Activated T-cell treated with anti-CD3 and anti-CD28 coated beads, Interleukin-2, amount 50 U/mL, for 24 hours (primary cell): Measurements from ENCODE around the gene SIGLEC10.
"Not testable (repeated sequence)": the region's sequence is repeated elsewhere in the genome, so short reads cannot be mapped to it uniquely, and the experiment has no call there.

ENCODE experiments used
- DNase-seq: peaks from one replicate; pipeline ENCODE4 v3.0.0-alpha.2; 2020
- H3K27ac Mint-ChIP-seq: 2 replicates; pipeline ENCODE4 v1.8.0; 2020; ENCODE audit warnings: mild to moderate bottlenecking, mixed read lengths
- H3K27me3 Mint-ChIP-seq: 2 replicates; pipeline ENCODE4 v1.8.0; 2020; ENCODE audit warnings: mixed read lengths
- H3K36me3 Mint-ChIP-seq: 2 replicates; pipeline ENCODE4 v1.8.0; 2020; ENCODE audit warnings: low read depth, mixed read lengths
- H3K4me1 Mint-ChIP-seq: 2 replicates; pipeline ENCODE4 v1.8.0; 2020; ENCODE audit warnings: low read depth, mixed read lengths
- H3K4me3 Mint-ChIP-seq: 2 replicates; pipeline ENCODE4 v1.8.0; 2020; ENCODE audit warnings: mild to moderate bottlenecking, moderate library complexity, mixed read lengths
- H3K9me3 Mint-ChIP-seq: 2 replicates; pipeline ENCODE4 v1.8.0; 2020; ENCODE audit warnings: mixed read lengths

The SIGLEC10 gene

DNA sequence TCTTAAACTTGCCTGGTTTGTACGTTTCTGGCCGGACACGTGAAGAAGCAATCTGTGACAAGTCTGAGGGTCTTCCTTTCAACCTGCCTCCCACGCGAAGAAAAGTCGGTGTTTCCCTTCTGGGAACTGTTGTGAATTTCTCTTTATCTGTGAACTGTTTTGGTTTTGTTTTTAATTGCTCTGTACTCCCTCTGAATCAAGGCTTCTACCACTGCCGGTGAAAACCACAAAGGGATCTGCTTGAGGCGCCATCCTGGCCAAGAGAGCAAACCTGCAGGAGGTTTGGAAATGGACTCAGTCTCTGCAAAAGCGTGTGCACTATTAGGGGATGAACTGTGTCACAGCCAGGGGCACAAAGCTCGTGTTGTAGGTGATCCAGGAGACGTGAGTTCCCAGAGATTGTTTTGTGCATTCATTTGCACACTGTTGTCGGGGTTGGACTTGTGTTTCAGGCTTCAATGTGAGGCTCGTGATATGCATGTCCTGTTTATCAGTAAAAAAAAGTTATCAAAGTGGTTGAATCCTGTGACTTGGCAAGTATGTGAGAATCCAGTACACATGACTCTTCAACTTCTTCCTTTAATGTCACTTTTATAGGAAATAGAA lies 31.1 kb upstream of the SIGLEC10 start:
- H3K36me3 Mint-ChIP-seq, result peaks cover 33% of the 10 kb centered on the region
- H3K27ac Mint-ChIP-seq, result peak overlapping the region; percentile 87
- peaks cover 2% of the 10 kb centered on the region for H3K27me3 Mint-ChIP-seq
- H3K9me3 Mint-ChIP-seq, result peaks cover 34% of the 10 kb centered on the region
- H3K4me1 Mint-ChIP-seq, result peaks cover 63% of the 10 kb centered on the region
- H3K4me3 Mint-ChIP-seq, result peak overlapping the region; percentile 60
- DNase-seq, result peak; percentile 58

GRCh38 chr19:51448011-51448410 lies 30.6 kb upstream of the SIGLEC10 start:
- Mint-ChIP-seq H3K4me3 (peak overlapping the region; percentile 60), H3K9me3 (peaks cover 35% of the 10 kb centered on the region), H3K4me1 (peaks cover 68% of the 10 kb centered on the region), H3K27ac (peak overlapping the region; percentile 87), H3K36me3 (peaks cover 36% of the 10 kb centered on the region), H3K27me3 (peaks cover 2% of the 10 kb centered on the region)
- DNase-seq, result no peak

GRCh38 chr19:51447510-51447909 lies 30.1 kb upstream of the SIGLEC10 start:
- Mint-ChIP-seq H3K4me1 (peaks cover 74% of the 10 kb centered on the region), H3K36me3 (peaks cover 38% of the 10 kb centered on the region), H3K9me3 (peaks cover 36% of the 10 kb centered on the region), H3K27ac (peak overlapping the region; percentile 87)
- not testable (repeated sequence) for H3K4me3 Mint-ChIP-seq, H3K27me3 Mint-ChIP-seq, DNase-seq

- H3K4me1 Mint-ChIP-seq, result peaks cover 79% of the 10 kb centered on the region
- DNase-seq, result peak; percentile 87
Measured at GRCh38 chr19:51441410-51442390, 24.3 kb upstream of the SIGLEC10 start.

DNA sequence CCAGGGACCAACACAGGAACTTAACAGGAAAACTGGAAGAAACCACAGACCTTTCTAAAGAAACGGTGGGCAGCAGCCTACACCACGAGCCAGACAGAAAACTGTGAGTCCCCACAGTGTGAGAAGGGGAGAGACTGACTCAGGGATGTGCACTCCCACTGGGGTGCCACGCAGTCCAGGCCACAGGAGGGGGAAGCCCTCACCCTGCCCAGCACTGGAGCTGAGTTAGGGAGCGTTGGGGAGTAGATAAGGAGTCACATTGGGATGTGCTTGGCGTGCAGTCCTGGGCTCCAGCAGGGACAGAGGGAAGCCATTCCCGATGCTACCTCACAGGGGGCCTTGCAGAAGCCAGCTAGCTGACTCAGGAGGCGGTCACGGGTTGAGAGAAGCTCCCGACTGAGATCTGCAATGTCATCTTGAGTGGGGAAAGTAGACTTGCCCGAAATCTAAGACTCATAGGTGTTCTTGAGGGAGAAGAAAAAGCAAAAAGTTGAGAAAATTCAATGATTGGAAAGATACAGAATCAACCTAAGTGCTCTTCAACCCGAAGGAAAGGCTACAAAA lies 23.5 kb upstream of the SIGLEC10 start:
- Mint-ChIP-seq H3K9me3 (peaks cover 10% of the 10 kb centered on the region), H3K4me3 (peak overlapping the region; percentile 79), H3K27ac (peak overlapping the region; percentile 97), H3K27me3 (peaks cover 11% of the 10 kb centered on the region), H3K4me1 (peaks cover 78% of the 10 kb centered on the region), H3K36me3 (peaks cover 5% of the 10 kb centered on the region)
- peak; percentile 83 for DNase-seq

More at GRCh38 chr19:51441410-51442390, 24.3 kb upstream of the SIGLEC10 start:
- Mint-ChIP-seq H3K27me3 (peaks cover 6% of the 10 kb centered on the region), H3K4me3 (peak overlapping the region; percentile 79), H3K27ac (peak overlapping the region; percentile 97), H3K36me3 (peaks cover 5% of the 10 kb centered on the region), H3K9me3 (peaks cover 14% of the 10 kb centered on the region)

GRCh38 chr19:51440052-51440451 lies 22.6 kb upstream of the SIGLEC10 start:
- H3K27ac Mint-ChIP-seq, result peak overlapping the region; percentile 97
- H3K36me3 Mint-ChIP-seq, result peaks cover 5% of the 10 kb centered on the region
- peaks cover 9% of the 10 kb centered on the region for H3K27me3 Mint-ChIP-seq
- peaks cover 9% of the 10 kb centered on the region for H3K9me3 Mint-ChIP-seq
- H3K4me1 Mint-ChIP-seq, result peaks cover 71% of the 10 kb centered on the region
- peak overlapping the region; percentile 79 for H3K4me3 Mint-ChIP-seq
- DNase-seq, result peak; percentile 29

DNA sequence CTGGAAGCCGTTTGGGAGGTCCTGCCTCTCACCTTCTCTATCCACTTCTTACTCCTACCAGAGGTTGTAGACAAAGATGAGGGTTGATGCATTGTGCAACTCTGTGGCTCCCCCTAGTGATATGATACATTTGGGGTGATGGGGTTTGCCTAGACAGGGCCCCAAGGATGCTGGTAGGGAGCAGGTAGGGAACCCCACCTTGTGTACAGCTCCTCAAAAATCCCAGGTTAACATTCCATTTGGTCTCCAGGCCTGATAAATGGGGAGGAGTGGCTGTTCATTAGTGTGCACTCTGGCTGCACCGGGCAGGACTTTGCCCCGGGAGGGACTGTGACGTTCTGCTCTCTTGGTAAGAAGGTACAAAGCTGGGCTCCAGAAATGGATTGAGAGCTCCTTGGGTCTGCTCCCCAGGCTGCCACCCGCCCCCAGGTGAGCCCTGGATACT lies 21.6 kb upstream of the SIGLEC10 start:
- H3K4me1 Mint-ChIP-seq, result peaks cover 66% of the 10 kb centered on the region
- H3K36me3 Mint-ChIP-seq, result peaks cover 5% of the 10 kb centered on the region
- H3K4me3 Mint-ChIP-seq, result no peak overlapping the region
- peaks cover 9% of the 10 kb centered on the region for H3K27me3 Mint-ChIP-seq
- peaks cover 9% of the 10 kb centered on the region for H3K9me3 Mint-ChIP-seq
- peak; percentile 38 for DNase-seq
- H3K27ac Mint-ChIP-seq, result peak overlapping the region; percentile 97

DNA sequence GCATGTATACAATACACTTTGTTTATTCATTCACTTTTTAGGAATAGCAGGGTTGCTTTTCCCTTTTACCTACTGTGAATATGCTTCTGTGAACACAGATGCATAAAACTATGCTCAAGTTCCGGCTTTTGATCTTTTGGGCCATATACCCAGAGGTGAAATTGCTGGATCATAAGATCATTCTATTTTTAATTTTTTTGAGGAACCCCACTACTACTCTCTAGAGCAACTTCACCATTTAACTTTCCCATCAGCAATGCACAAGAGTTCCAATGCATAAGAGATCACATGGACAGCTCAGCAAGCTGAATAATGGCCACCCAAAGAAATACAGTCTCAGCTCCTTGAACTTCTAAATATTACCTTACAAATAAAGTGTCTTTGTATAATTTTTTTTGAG lies 17.0 kb upstream of the SIGLEC10 start:
- H3K36me3 Mint-ChIP-seq, result no peaks in the 10 kb centered on the region
- H3K27me3 Mint-ChIP-seq, result peaks cover 11% of the 10 kb centered on the region
- DNase-seq, result no peak
- peaks cover 4% of the 10 kb centered on the region for H3K9me3 Mint-ChIP-seq
- peaks cover 27% of the 10 kb centered on the region for H3K4me1 Mint-ChIP-seq
- H3K27ac Mint-ChIP-seq, result no peak overlapping the region
- no peak overlapping the region for H3K4me3 Mint-ChIP-seq

- peak; percentile 0 for DNase-seq
- H3K4me3 Mint-ChIP-seq, result no peak overlapping the region
- peaks cover 13% of the 10 kb centered on the region for H3K4me1 Mint-ChIP-seq
- no peak overlapping the region for H3K27ac Mint-ChIP-seq
- peaks cover 4% of the 10 kb centered on the region for H3K9me3 Mint-ChIP-seq
- H3K27me3 Mint-ChIP-seq, result peaks cover 11% of the 10 kb centered on the region
- H3K36me3 Mint-ChIP-seq, result no peaks in the 10 kb centered on the region
Measured at GRCh38 chr19:51433043-51433442, 15.6 kb upstream of the SIGLEC10 start.

DNA sequence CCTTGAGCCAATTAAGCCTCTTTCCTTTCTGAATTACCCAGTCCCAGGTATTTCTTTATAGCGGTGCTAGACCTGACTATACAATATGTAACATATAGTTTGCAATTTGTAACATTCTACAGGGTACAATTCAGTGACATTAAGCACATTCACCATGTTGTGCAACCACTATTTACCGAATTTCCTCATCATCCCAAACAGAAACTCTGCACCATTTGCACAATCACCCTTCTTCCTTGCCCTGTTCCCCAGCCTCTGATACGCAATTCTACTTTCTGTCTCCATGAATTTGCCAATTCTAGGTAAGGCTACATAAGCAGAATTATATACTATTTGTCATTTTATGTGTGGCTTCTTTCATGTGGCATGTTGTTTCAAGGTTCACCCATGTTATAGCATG lies 13.7 kb upstream of the SIGLEC10 start:
- H3K4me3 Mint-ChIP-seq, result no peak overlapping the region
- peaks cover 11% of the 10 kb centered on the region for H3K4me1 Mint-ChIP-seq
- no peak overlapping the region for H3K27ac Mint-ChIP-seq
- peaks cover 4% of the 10 kb centered on the region for H3K9me3 Mint-ChIP-seq
- H3K27me3 Mint-ChIP-seq, result peaks cover 3% of the 10 kb centered on the region
- H3K36me3 Mint-ChIP-seq, result no peaks in the 10 kb centered on the region
- DNase-seq, result no peak

GRCh38 chr19:51430221-51430620 lies 12.8 kb upstream of the SIGLEC10 start:
- DNase-seq, result peak; percentile 7
- peaks cover 2% of the 10 kb centered on the region for H3K27me3 Mint-ChIP-seq
- no peak overlapping the region for H3K4me3 Mint-ChIP-seq
- H3K36me3 Mint-ChIP-seq, result no peaks in the 10 kb centered on the region
- H3K27ac Mint-ChIP-seq, result no peak overlapping the region
- H3K4me1 Mint-ChIP-seq, result peaks cover 11% of the 10 kb centered on the region
- H3K9me3 Mint-ChIP-seq, result peaks cover 2% of the 10 kb centered on the region

DNA sequence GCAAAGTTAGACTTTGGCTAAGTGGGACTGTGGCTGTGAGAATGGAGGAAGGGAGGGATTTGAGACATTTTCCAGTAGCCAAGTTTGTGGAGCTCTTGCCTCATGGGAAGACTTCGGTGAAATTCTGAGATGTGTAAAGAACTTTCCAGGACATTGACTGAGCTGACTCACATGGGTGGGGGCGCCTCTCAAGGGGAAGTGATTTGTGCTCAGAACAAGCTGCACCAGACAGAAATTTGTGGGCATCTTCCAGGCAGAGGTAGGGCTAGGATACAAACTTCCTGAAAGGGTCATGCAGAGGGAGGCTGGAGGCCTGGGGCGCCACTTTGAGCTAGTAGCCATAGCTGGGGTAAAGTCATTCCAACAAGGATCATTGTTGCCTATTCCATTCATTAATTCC lies 9.8 kb upstream of the SIGLEC10 start:
- H3K4me3 Mint-ChIP-seq, result no peak overlapping the region
- no peaks in the 10 kb centered on the region for H3K36me3 Mint-ChIP-seq
- no peak for DNase-seq
- H3K27ac Mint-ChIP-seq, result no peak overlapping the region
- H3K27me3 Mint-ChIP-seq, result peaks cover 2% of the 10 kb centered on the region
- H3K4me1 Mint-ChIP-seq, result peaks cover 9% of the 10 kb centered on the region
- no peaks in the 10 kb centered on the region for H3K9me3 Mint-ChIP-seq

DNA sequence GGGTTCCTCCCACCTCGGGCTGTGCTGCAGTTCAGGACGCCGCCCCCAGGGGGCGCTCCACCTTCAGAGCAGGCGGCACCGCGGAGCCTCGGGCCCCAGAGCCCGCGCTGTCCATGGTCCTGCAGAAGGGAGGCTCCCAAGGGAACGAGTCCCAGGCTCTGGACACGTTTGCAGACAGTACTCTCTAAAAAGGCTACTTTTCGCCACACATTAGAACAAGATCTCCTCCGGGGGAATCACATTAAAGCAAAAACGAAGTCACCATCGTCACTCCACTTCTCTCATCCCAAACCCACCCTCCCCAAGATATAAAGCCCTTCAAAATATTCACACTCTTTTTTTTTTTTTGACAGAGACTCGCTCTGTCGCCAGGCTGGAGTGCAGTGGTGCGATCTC lies 4.6 kb upstream of the SIGLEC10 start:
- Mint-ChIP-seq H3K4me3 (no peak overlapping the region), H3K9me3 (no peaks in the 10 kb centered on the region), H3K27ac (no peak overlapping the region), H3K36me3 (no peaks in the 10 kb centered on the region), H3K4me1 (peaks cover 30% of the 10 kb centered on the region), H3K27me3 (peaks cover 24% of the 10 kb centered on the region)
- DNase-seq, result peak; percentile 94

GRCh38 chr19:51421229-51422052 lies 4.0 kb upstream of the SIGLEC10 start:
- Mint-ChIP-seq H3K9me3 (no peaks in the 10 kb centered on the region), H3K27me3 (peaks cover 24% of the 10 kb centered on the region), H3K4me3 (no peak overlapping the region), H3K36me3 (no peaks in the 10 kb centered on the region), H3K27ac (no peak overlapping the region), H3K4me1 (peaks cover 35% of the 10 kb centered on the region)
- no peak for DNase-seq
